Fibroblast of the aortic adventitia (primary cell): ENCODE results near the gene OR4P4. TPM values are rescaled to one million over a fixed set of nuclear protein-coding genes. Genes with fewer than 3 reads are reported as not detected.

Experiments
- DNase-seq: peaks from one replicate; pipeline ENCODE4 v3.0.0-alpha.2; 2010; ENCODE audit warnings: low read depth
- H3K4me3 ChIP-seq: 2 replicates; pipeline ENCODE4 v1.5.1; 2011; ENCODE audit warnings: low read depth, mild to moderate bottlenecking, control low read depth, low read length, moderate library complexity
- total RNA-seq: library from RNA; depleted of rRNA; stranded (reverse); fragments of >200 nt; gene quantifications from 2 replicates; pipeline ENCODE4 v1.2.3, GENCODE V29; 2012; ENCODE audit warnings: low replicate concordance
- TF ChIP-seq, protein P1 (sequence below): IDR thresholded peaks from 2 replicates; pipeline ENCODE4 v1.5.1; 2011; ENCODE audit warnings: mild to moderate bottlenecking, low read length, control low read depth, inconsistent platforms; ENCODE audit not compliant: insufficient read depth

Gene OR4P4
- total RNA-seq, 1 donor = not detected

DNA sequence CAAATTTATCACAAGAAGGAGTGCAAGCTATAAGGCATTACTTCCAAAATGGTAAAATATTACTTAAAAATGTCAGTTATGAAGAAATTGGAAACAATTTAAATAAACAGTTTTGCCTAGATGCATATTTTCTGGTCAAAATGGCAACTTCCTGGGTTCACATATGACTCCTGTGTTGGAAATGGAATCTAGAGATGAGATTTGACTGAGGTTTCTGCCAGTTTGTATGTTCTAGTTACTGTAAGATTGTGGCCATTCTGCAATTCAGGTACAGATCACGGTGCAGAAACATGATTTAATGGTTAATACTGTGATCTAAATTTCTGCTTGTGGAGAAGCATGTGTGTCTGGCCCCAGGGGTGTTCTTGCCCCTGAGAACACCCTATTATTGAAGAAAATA, 23.7 kb downstream of the OR4P4 start:
- TF ChIP-seq, protein P1, sequence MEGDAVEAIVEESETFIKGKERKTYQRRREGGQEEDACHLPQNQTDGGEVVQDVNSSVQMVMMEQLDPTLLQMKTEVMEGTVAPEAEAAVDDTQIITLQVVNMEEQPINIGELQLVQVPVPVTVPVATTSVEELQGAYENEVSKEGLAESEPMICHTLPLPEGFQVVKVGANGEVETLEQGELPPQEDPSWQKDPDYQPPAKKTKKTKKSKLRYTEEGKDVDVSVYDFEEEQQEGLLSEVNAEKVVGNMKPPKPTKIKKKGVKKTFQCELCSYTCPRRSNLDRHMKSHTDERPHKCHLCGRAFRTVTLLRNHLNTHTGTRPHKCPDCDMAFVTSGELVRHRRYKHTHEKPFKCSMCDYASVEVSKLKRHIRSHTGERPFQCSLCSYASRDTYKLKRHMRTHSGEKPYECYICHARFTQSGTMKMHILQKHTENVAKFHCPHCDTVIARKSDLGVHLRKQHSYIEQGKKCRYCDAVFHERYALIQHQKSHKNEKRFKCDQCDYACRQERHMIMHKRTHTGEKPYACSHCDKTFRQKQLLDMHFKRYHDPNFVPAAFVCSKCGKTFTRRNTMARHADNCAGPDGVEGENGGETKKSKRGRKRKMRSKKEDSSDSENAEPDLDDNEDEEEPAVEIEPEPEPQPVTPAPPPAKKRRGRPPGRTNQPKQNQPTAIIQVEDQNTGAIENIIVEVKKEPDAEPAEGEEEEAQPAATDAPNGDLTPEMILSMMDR = no peak
- H3K4me3 ChIP-seq = no peak overlapping the region
- no peak for DNase-seq

GRCh38 chr11:55661901-55662300, 27.0 kb downstream of the OR4P4 start, which contains the start of gene OR4C6:
Gene OR4C6, plus strand, starts transcription at chr11:55662201. Its CDS starts 2,966 bp downstream, at chr11:55665167.
- H3K4me3 ChIP-seq = no peak within 1 kb of the TSS
- no peak for DNase-seq
- TF ChIP-seq, protein P1 = no peak

DNA sequence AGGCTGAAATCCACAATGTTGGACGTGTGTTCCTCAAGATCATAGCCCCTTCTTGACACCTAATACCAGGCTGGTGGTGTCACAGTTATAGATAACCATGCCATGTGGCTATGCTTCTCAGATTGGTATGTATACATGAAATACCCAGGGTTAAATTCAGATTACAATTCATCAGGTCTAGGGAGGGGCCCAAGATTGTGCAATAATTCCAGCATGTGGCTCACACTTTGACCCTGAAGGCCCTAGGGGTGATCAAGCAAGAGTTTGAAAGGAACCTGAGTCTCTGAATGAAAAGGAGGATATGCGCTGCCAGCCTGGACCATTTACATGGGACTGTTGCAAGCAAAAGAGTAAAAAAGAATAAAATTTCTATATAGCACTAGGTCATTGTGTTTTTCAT, 34.5 kb downstream of the OR4P4 start:
- TF ChIP-seq, protein P1 = no peak
- H3K4me3 ChIP-seq = no peak overlapping the region
- no peak for DNase-seq

DNA sequence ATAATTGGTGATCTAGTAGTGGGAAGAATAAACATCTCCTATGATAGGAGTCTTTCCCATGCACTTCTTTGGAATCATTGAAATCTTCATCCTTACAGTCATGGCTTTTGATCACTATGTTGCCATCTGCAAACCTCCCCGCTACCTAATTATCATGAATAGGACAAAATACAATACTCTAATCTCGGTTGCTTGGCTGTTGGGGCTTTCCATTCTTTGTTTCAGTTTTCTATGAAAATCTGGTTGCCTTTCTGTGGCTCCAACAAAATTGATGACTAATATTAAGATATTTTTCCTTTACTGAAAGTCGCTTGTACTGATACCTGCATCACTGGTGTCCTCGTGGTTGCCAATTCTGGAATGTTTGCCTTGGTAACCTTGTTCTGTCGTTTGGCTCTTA, 38.9 kb downstream of the OR4P4 start:
- no peak overlapping the region for H3K4me3 ChIP-seq
- TF ChIP-seq, protein P1 = no peak
- DNase-seq = no peak

Other genes starting within 250 kb of the OR4P4 start
- gene OR4C15, start 80.6 kb upstream of the OR4P4 start, total RNA-seq = not detected in 2 replicates
- not detected in 2 replicates for gene OR4C16, start 63.0 kb upstream of the OR4P4 start, total RNA-seq
- not detected in 2 replicates for gene OR4C11, start 27.5 kb upstream of the OR4P4 start, total RNA-seq
- not detected in 2 replicates for gene OR4S2, start 13.2 kb downstream of the OR4P4 start, total RNA-seq
- gene OR4C6, start 27.1 kb downstream of the OR4P4 start, total RNA-seq = not detected in 2 replicates
- gene OR5D13, start 138.3 kb downstream of the OR4P4 start, total RNA-seq = not detected in 2 replicates
- gene OR5D14, start 160.4 kb downstream of the OR4P4 start, total RNA-seq = not detected in 2 replicates
- gene OR5L1, start 176.3 kb downstream of the OR4P4 start, total RNA-seq = not detected in 2 replicates
- not detected in 2 replicates for gene OR5D18, start 184.5 kb downstream of the OR4P4 start, total RNA-seq
- gene OR5L2, start 192.1 kb downstream of the OR4P4 start, total RNA-seq = not detected in 2 replicates
- gene OR5D16, start 203.6 kb downstream of the OR4P4 start, total RNA-seq = not detected in 2 replicates
- gene TRIM51, start 248.2 kb downstream of the OR4P4 start, total RNA-seq = not detected in 2 replicates